ENCODE data around the gene ZNHIT3. TPM values are rescaled to one million over a fixed set of nuclear protein-coding genes. Genes with fewer than 3 reads are reported as not detected.
"Not testable (repeated sequence)": the region's sequence is repeated elsewhere in the genome, so short reads cannot be mapped to it uniquely, and the experiment has no call there.

ZNHIT3 gene
- total RNA-seq, 1 donor from 2014 or later, result 43.9 TPM

GRCh38 chr17:36481829-36482228, 4.7 kb upstream of the ZNHIT3 start:
- Mint-ChIP-seq H3K27ac (no peak overlapping the region), H3K4me3 (ENCODE audit: low read depth) (no peak overlapping the region), H3K36me3 (ENCODE audit: insufficient read depth) (no peaks in the 10 kb centered on the region), H3K9me3 (ENCODE audit: low read depth) (no peaks in the 10 kb centered on the region), H3K27me3 (peaks cover 38% of the 10 kb centered on the region), H3K4me1 (ENCODE audit: low read depth) (peaks cover 3% of the 10 kb centered on the region)
- DNase-seq (ENCODE audit: low spot score, unreplicated experiment), result no peak
- no peak for TF ChIP-seq CTCF (IDR thresholded peaks at IDR 0.05; ENCODE audit: unreplicated experiment)

- Mint-ChIP-seq H3K9me3 (ENCODE audit: low read depth) (no peaks in the 10 kb centered on the region), H3K4me3 (ENCODE audit: low read depth) (peak overlapping the region; percentile 37), H3K4me1 (ENCODE audit: low read depth) (peaks cover 9% of the 10 kb centered on the region), H3K27ac (no peak overlapping the region), H3K27me3 (peaks cover 31% of the 10 kb centered on the region), H3K36me3 (ENCODE audit: insufficient read depth) (no peaks in the 10 kb centered on the region)
- DNase-seq (ENCODE audit: low spot score, unreplicated experiment), result peak; percentile 85
- peak; percentile 94 for TF ChIP-seq CTCF (IDR thresholded peaks at IDR 0.05; ENCODE audit: unreplicated experiment)
Measured at GRCh38 chr17:36482611-36483504, 3.6 kb upstream of the ZNHIT3 start.

DNA sequence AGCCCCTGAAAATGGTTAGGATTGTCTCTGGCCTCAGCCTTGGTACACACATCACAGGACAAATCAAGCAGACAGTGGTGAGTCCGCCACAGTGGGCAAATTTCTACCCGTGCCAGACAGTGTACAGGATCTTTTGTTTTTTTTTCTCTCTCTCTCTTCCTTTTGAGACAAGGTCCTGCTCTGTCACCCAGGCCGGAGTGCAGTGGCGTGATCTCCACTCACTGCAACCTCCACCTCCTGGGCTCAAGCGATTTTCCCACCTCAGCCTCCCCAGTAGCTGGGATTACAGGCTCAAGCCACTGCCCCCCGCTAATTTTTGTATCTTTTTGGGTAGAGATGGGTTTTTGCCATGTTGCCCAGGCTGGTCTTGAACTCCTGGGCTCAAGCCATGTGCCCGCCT, 2.5 kb upstream of the ZNHIT3 start:
- not testable (repeated sequence) for H3K9me3 Mint-ChIP-seq (ENCODE audit: low read depth); DNase-seq (ENCODE audit: low spot score, unreplicated experiment); H3K4me3 Mint-ChIP-seq (ENCODE audit: low read depth); H3K4me1 Mint-ChIP-seq (ENCODE audit: low read depth); H3K36me3 Mint-ChIP-seq (ENCODE audit: insufficient read depth)
- peaks cover 31% of the 10 kb centered on the region for H3K27me3 Mint-ChIP-seq
- H3K27ac Mint-ChIP-seq, result peak overlapping the region; percentile 24

- peaks cover 9% of the 10 kb centered on the region for H3K4me1 Mint-ChIP-seq (ENCODE audit: low read depth)
- peak overlapping the region; percentile 16 for H3K27ac Mint-ChIP-seq
- H3K36me3 Mint-ChIP-seq (ENCODE audit: insufficient read depth), result peaks cover 11% of the 10 kb centered on the region
- no peak for DNase-seq (ENCODE audit: low spot score, unreplicated experiment)
- H3K9me3 Mint-ChIP-seq (ENCODE audit: low read depth), result peaks cover 2% of the 10 kb centered on the region
- no peak for TF ChIP-seq CTCF (IDR thresholded peaks at IDR 0.05; ENCODE audit: unreplicated experiment)
- peak overlapping the region; percentile 99 for H3K4me3 Mint-ChIP-seq (ENCODE audit: low read depth)
- H3K27me3 Mint-ChIP-seq, result peaks cover 28% of the 10 kb centered on the region
Measured at GRCh38 chr17:36485027-36485426, 1.5 kb upstream of the ZNHIT3 start.

- peaks cover 9% of the 10 kb centered on the region for H3K4me1 Mint-ChIP-seq (ENCODE audit: low read depth)
- H3K27ac Mint-ChIP-seq, result no peak overlapping the region
- H3K9me3 Mint-ChIP-seq (ENCODE audit: low read depth), result peaks cover 5% of the 10 kb centered on the region
- peak overlapping the region; percentile 99 for H3K4me3 Mint-ChIP-seq (ENCODE audit: low read depth)
- TF ChIP-seq CTCF (IDR thresholded peaks at IDR 0.05; ENCODE audit: unreplicated experiment), result no peak
- peaks cover 24% of the 10 kb centered on the region for H3K27me3 Mint-ChIP-seq
- peaks cover 15% of the 10 kb centered on the region for H3K36me3 Mint-ChIP-seq (ENCODE audit: insufficient read depth)
- DNase-seq (ENCODE audit: low spot score, unreplicated experiment), result no peak
Measured at GRCh38 chr17:36485805-36486203, 677 bp upstream of the ZNHIT3 start.

- Mint-ChIP-seq H3K27ac (no peak overlapping the region), H3K27me3 (no peaks in the 10 kb centered on the region), H3K9me3 (ENCODE audit: low read depth) (peaks cover 5% of the 10 kb centered on the region), H3K36me3 (ENCODE audit: insufficient read depth) (peaks cover 30% of the 10 kb centered on the region), H3K4me3 (ENCODE audit: low read depth) (no peak overlapping the region), H3K4me1 (ENCODE audit: low read depth) (peaks cover 3% of the 10 kb centered on the region)
- no peak for DNase-seq (ENCODE audit: low spot score, unreplicated experiment)
- TF ChIP-seq CTCF (IDR thresholded peaks at IDR 0.05; ENCODE audit: unreplicated experiment), result no peak
Measured at GRCh38 chr17:36493956-36494355, 7.5 kb downstream of the ZNHIT3 start.

Data from progenitor cell of endocrine pancreas (in vitro differentiated cells).